HG03442 (cell line): Measurements from ENCODE around the gene ATP8A2.

Experiments used
- ATAC-seq: cut with Tn5 transposase; IDR thresholded peaks from one replicate; pipeline ENCODE4 v1.9.1; 2021; ENCODE audit warnings: mild to moderate bottlenecking, moderate library complexity; ENCODE audit not compliant: unreplicated experiment

The ATP8A2 gene

GRCh38 chr13:25722893-25723292, 351.1 kb downstream of the ATP8A2 start:
- no peak for ATAC-seq

GRCh38 chr13:25725104-25725503, 353.3 kb downstream of the ATP8A2 start:
- no peak for ATAC-seq

GRCh38 chr13:25727250-25727649, 355.5 kb downstream of the ATP8A2 start:
- no peak for ATAC-seq

GRCh38 chr13:25727810-25728209, 356.0 kb downstream of the ATP8A2 start:
- ATAC-seq, result no peak

GRCh38 chr13:25729201-25729600, 357.4 kb downstream of the ATP8A2 start:
- no peak for ATAC-seq

- ATAC-seq, result no peak
These were observed 359.3 kb downstream of the ATP8A2 start for GRCh38 chr13:25731037-25731436.

- no peak for ATAC-seq
These were observed 359.8 kb downstream of the ATP8A2 start for GRCh38 chr13:25731536-25731935.

- ATAC-seq, result no peak
These were observed 360.5 kb downstream of the ATP8A2 start for GRCh38 chr13:25732111-25732865.

GRCh38 chr13:25733001-25733491, 361.3 kb downstream of the ATP8A2 start:
- ATAC-seq, result no peak

GRCh38 chr13:25733696-25734435, 362.1 kb downstream of the ATP8A2 start:
- no peak for ATAC-seq

GRCh38 chr13:25738342-25739196, 366.8 kb downstream of the ATP8A2 start:
- no peak for ATAC-seq

- no peak for ATAC-seq
These were observed 367.6 kb downstream of the ATP8A2 start for GRCh38 chr13:25739376-25739775.

GRCh38 chr13:25741796-25742195, 370.0 kb downstream of the ATP8A2 start:
- ATAC-seq, result no peak

- no peak for ATAC-seq
These were observed 370.4 kb downstream of the ATP8A2 start for GRCh38 chr13:25742220-25742619.

GRCh38 chr13:25743421-25743820, 371.6 kb downstream of the ATP8A2 start:
- ATAC-seq, result no peak

- no peak for ATAC-seq
These were observed 372.4 kb downstream of the ATP8A2 start for GRCh38 chr13:25744178-25744577.

GRCh38 chr13:25746131-25746530, 374.4 kb downstream of the ATP8A2 start:
- ATAC-seq, result no peak

- ATAC-seq, result no peak
These were observed 381.3 kb downstream of the ATP8A2 start for GRCh38 chr13:25752957-25753551.

GRCh38 chr13:25753976-25754375, 382.2 kb downstream of the ATP8A2 start:
- ATAC-seq, result no peak

- no peak for ATAC-seq
These were observed 384.5 kb downstream of the ATP8A2 start for GRCh38 chr13:25756251-25756650.

- ATAC-seq, result no peak
These were observed 385.1 kb downstream of the ATP8A2 start for GRCh38 chr13:25756912-25757311.
